HCT116 (cell line): Measurements from ENCODE around the gene KTN1. TPM values are rescaled to one million over a fixed set of nuclear protein-coding genes. Genes with fewer than 3 reads are reported as not detected.

Source experiments
- ATAC-seq: fragments of 200-7000 bp; cut with Tn5 transposase; 2 replicates; pipeline ENCODE4 v1.9.1; 2020; ENCODE audit warnings: mild to moderate bottlenecking, moderate library complexity
- BruUV-seq: library from RNA; stranded (reverse); fragments of 400-500 nt; replicated peaks from 2 replicates; lab custom pipeline; 2021; lab: Mats Ljungman, UMichigan
- CTCF ChIA-PET: fragments of 300-600 bp; sonication (Branson Sonifier 250); formaldehyde crosslinking; loops from one replicate; lab custom pipeline; 2021; ENCODE audit warnings: antibody characterized with exemption; lab: Charles Lee
- POLR2A ChIA-PET: fragments of 300-600, 350-600 bp; sonication (Branson Sonifier 250); formaldehyde crosslinking; loops from one replicate; lab custom pipeline; 2021; ENCODE audit warnings: antibody characterized with exemption; lab: Charles Lee
- RAD21 ChIA-PET, 2 experiments: fragments of 300-600 bp; sonication (Branson Sonifier 250); formaldehyde crosslinking; loops; one replicate each; lab custom pipeline; 2023; ENCODE audit warnings: low total read pairs in 2 of 2; ENCODE audit not compliant: uncharacterized antibody in 2 of 2, unreplicated experiment in 2 of 2, low non-redundant PET in 1 of 2; lab: Charles Lee
- DNase-seq: peaks from one replicate; pipeline ENCODE4 v3.0.0-alpha.2; 2010; ENCODE audit warnings: low read depth, low spot score
- H2AFZ ChIP-seq: fragments of 200-600 bp; shearing (Covaris generic), sonication (generic); 2 replicates; pipeline ENCODE4 v1.6.1; 2017; ENCODE audit warnings: low read depth, mixed run types, mixed read lengths, antibody characterized with exemption, low read length; ENCODE audit not compliant: poor library complexity, severe bottlenecking
- H3K27ac ChIP-seq: 2 replicates; pipeline ENCODE4 v1.5.1; 2012; ENCODE audit warnings: low read depth, low read length
- H3K27me3 ChIP-seq: fragments of 200-600 bp; sonication (generic); 2 replicates; pipeline ENCODE4 v1.6.1; 2016; ENCODE audit warnings: mixed run types, low read length, mixed read lengths; ENCODE audit not compliant: insufficient read depth
- H3K36me3 ChIP-seq, 2 experiments: fragments of 200-500 bp in 1 of 2; fragments of 200-600 bp in 1 of 2; sonication (Bioruptor generic) in 1 of 2; sonication (generic) in 1 of 2; 2 replicates each; pipeline versions ENCODE4 v1.5.1 to v1.6.1; 2014 to 2016; ENCODE audit warnings: low read length in 2 of 2, inconsistent platforms in 1 of 2, mixed read lengths in 1 of 2, mixed run types in 1 of 2; ENCODE audit not compliant: insufficient read depth in 2 of 2, control insufficient read depth in 1 of 2
- H3K4me1 ChIP-seq, 2 experiments: fragments of 200-600 bp in 1 of 2; sonication (generic) in 1 of 2; 2 replicates each; pipeline versions ENCODE4 v1.5.1 to v1.6.1; 2012 to 2017; ENCODE audit warnings: low read length in 2 of 2, inconsistent platforms in 1 of 2, mild to moderate bottlenecking in 1 of 2, mixed read lengths in 1 of 2, mixed run types in 1 of 2, moderate library complexity in 1 of 2; ENCODE audit not compliant: insufficient read depth in 2 of 2, control insufficient read depth in 1 of 2
- H3K4me2 ChIP-seq: fragments of 200-600 bp; sonication (generic); 2 replicates; pipeline ENCODE4 v1.6.1; 2017; ENCODE audit warnings: mixed run types, low read length, mixed read lengths
- H3K4me3 ChIP-seq, 2 experiments: fragments of 200-600 bp in 1 of 2; sonication (generic) in 1 of 2; replicated peaks in 1 of 2; 2 replicates each; pipeline ENCODE4 v1.5.1; 2011 to 2016; ENCODE audit warnings: low read length in 2 of 2, control low read depth in 1 of 2, low read depth in 1 of 2, mild to moderate bottlenecking in 1 of 2, mixed read lengths in 1 of 2, mixed run types in 1 of 2
- H3K79me2 ChIP-seq: fragments of 200-600 bp; sonication (generic); 2 replicates; pipeline ENCODE4 v1.6.1; 2017; ENCODE audit warnings: mild to moderate bottlenecking, mixed run types, low read length, moderate library complexity, mixed read lengths; ENCODE audit not compliant: insufficient read depth
- H3K9ac ChIP-seq: fragments of 200-600 bp; sonication (generic); 2 replicates; pipeline ENCODE4 v1.6.1; 2016; ENCODE audit warnings: low read length, mixed read lengths
- H3K9me2 ChIP-seq: fragments of 200-600 bp; sonication (generic), shearing (Covaris generic); 2 replicates; pipeline ENCODE4 v1.6.1; 2017; ENCODE audit warnings: mixed run types, mild to moderate bottlenecking, moderate library complexity; ENCODE audit not compliant: insufficient read depth
- H3K9me3 ChIP-seq, 2 experiments: fragments of 200-500 bp in 1 of 2; fragments of 200-600 bp in 1 of 2; sonication (Bioruptor generic) in 1 of 2; sonication (generic) in 1 of 2; 2 replicates each; pipeline ENCODE4 v1.6.1; 2014 to 2017; ENCODE audit warnings: low read length in 2 of 2, mixed read lengths in 2 of 2, inconsistent platforms in 1 of 2, low read depth in 1 of 2, mild to moderate bottlenecking in 1 of 2, mixed run types in 1 of 2, moderate library complexity in 1 of 2; ENCODE audit not compliant: control insufficient read depth in 1 of 2, insufficient read depth in 1 of 2
- H4K20me1 ChIP-seq: fragments of 200-600 bp; sonication (generic), shearing (Covaris generic); 2 replicates; pipeline ENCODE4 v1.6.1; 2017; ENCODE audit warnings: mixed run types, mild to moderate bottlenecking, moderate library complexity; ENCODE audit not compliant: insufficient read depth
- POLR2A ChIP-seq: IDR thresholded peaks from 2 replicates; pipeline ENCODE4 v1.7.0; 2011; ENCODE audit warnings: borderline replicate concordance; ENCODE audit not compliant: insufficient read depth, insufficient read length; ENCODE audit errors: extremely low read depth
- POLR2AphosphoS5 ChIP-seq: IDR thresholded peaks from 2 replicates; pipeline ENCODE4 v1.6.1; 2011; ENCODE audit warnings: mild to moderate bottlenecking, low read depth, low read length, moderate library complexity
- REST ChIP-seq: IDR thresholded peaks from 2 replicates; pipeline ENCODE4 v1.6.1; 2012; ENCODE audit warnings: low read depth
- SP1 ChIP-seq: IDR thresholded peaks from 2 replicates; pipeline ENCODE4 v1.6.1; 2012; ENCODE audit warnings: low read depth
- SRF ChIP-seq: IDR thresholded peaks from 2 replicates; pipeline ENCODE4 v1.6.1; 2012; ENCODE audit warnings: low read depth
- intact Hi-C: fragments of 100-400 bp; cut with micrococcal nuclease; formaldehyde crosslinking; loops from 2 replicates; pipeline ENCODE4 v1.10.0; 2022
- total RNA-seq: library from RNA; stranded (reverse); gene quantifications from one replicate; pipeline ENCODE4 v1.2.1, GENCODE V29; 2021; ENCODE audit not compliant: unreplicated experiment

The KTN1 gene
- total RNA-seq, 1 experiment from 2014 or later: 105 TPM

GRCh38 chr14:55645845-55646832 is 66.1 kb downstream of the KTN1 start:
- ATAC-seq (no peak), DNase-seq (no peak)
- POLR2A ChIA-PET: no interaction called here
- RAD21 ChIA-PET: no interaction called here
- Histone ChIP-seq H3K9ac (no peak overlapping the region), H3K4me1 (no peaks in the 10 kb centered on the region), H3K27ac (no peak overlapping the region), H3K36me3 (peaks cover 40 to 55% of the 10 kb centered on the region in 2 experiments), H3K9me3 (no peaks in the 10 kb centered on the region), H2AFZ (no peak overlapping the region), H4K20me1 (no peaks in the 10 kb centered on the region), H3K9me2 (no peaks in the 10 kb centered on the region), H3K79me2 (peaks cover 3% of the 10 kb centered on the region; the same call in 1 of the 2 replicates), H3K4me2 (no peak overlapping the region), H3K27me3 (no peaks in the 10 kb centered on the region), H3K4me3 (no peak overlapping the region)
- no peak for TF ChIP-seq POLR2AphosphoS5
- no peak for TF ChIP-seq POLR2A
- TF ChIP-seq SRF: no peak
- TF ChIP-seq SP1: no peak
- TF ChIP-seq REST: no peak
- intact Hi-C loops: no loop called here
- BruUV-seq: no TSS peak
- CTCF ChIA-PET: no interaction called here
